22Rv1 (cell line): ENCODE results near the gene ZNF575.

Source experiments
- ZFX ChIP-seq: fragments of 450-650 bp; IDR thresholded peaks from 2 replicates; pipeline ENCODE4 v1.6.1; 2017; ENCODE audit warnings: antibody characterized with exemption, borderline replicate concordance
- TF ChIP-seq, protein P1 (sequence below): fragments of 450-650 bp; IDR thresholded peaks from 2 replicates; pipeline ENCODE4 v1.5.1; 2017; ENCODE audit warnings: mild to moderate bottlenecking

GRCh38 chr19:43569657-43570056 is 36.7 kb downstream of the ZNF575 start:
- TF ChIP-seq, protein P1, sequence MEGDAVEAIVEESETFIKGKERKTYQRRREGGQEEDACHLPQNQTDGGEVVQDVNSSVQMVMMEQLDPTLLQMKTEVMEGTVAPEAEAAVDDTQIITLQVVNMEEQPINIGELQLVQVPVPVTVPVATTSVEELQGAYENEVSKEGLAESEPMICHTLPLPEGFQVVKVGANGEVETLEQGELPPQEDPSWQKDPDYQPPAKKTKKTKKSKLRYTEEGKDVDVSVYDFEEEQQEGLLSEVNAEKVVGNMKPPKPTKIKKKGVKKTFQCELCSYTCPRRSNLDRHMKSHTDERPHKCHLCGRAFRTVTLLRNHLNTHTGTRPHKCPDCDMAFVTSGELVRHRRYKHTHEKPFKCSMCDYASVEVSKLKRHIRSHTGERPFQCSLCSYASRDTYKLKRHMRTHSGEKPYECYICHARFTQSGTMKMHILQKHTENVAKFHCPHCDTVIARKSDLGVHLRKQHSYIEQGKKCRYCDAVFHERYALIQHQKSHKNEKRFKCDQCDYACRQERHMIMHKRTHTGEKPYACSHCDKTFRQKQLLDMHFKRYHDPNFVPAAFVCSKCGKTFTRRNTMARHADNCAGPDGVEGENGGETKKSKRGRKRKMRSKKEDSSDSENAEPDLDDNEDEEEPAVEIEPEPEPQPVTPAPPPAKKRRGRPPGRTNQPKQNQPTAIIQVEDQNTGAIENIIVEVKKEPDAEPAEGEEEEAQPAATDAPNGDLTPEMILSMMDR = no peak
- TF ChIP-seq ZFX = no peak
